ENCODE data around the gene CRYGS. TPM values are rescaled to one million over a fixed set of nuclear protein-coding genes. Genes with fewer than 3 reads are reported as not detected.

The CRYGS gene
- total and polyA plus RNA-seq, 2 experiments from 2014 or later, result 2.0 to 2.9 TPM

GRCh38 chr3:186509423-186509822 lies 34.8 kb downstream of the CRYGS start (continued):
- TF ChIP-seq EZH2 (IDR thresholded peaks at IDR 0.05; ENCODE audit: low read depth, unreplicated experiment) (no peak), JUNB (IDR thresholded peaks at IDR 0.05; ENCODE audit: unreplicated experiment) (no peak), REST (IDR thresholded peaks at IDR 0.05; ENCODE audit: unreplicated experiment) (no peak), CREB1 (CRISPR knock-in tag; IDR thresholded peaks at IDR 0.05; ENCODE audit: low read depth) (no peak), CTCF (conservative IDR thresholded peaks at IDR 0.05; ENCODE audit: low read depth in 2 of 2) (no peak)

GRCh38 chr3:186506857-186507256 lies 37.3 kb downstream of the CRYGS start:
- Histone ChIP-seq H2AFZ (no peak overlapping the region), H3K4me2 (no peak overlapping the region), H3K9me2 (ENCODE audit: insufficient read depth) (no peaks in the 10 kb centered on the region), H3K4me1 (ENCODE audit: insufficient read depth) (no peaks in the 10 kb centered on the region), H3K36me3 (ENCODE audit: insufficient read depth) (no peaks in the 10 kb centered on the region), H3F3A (replicated peaks; ENCODE audit: low read depth) (no peaks in the 10 kb centered on the region), H3K79me2 (replicated peaks; ENCODE audit: insufficient read depth) (no peaks in the 10 kb centered on the region), H4K20me1 (replicated peaks; ENCODE audit: insufficient read depth) (no peaks in the 10 kb centered on the region), H3K4me3 (no peak overlapping the region), H3K27me3 (ENCODE audit: insufficient read depth) (no peaks in the 10 kb centered on the region), H3K27ac (ENCODE audit: low read depth) (no peak overlapping the region)
- H3K36me3 Mint-ChIP-seq (ENCODE audit: low read depth), result no peaks in the 10 kb centered on the region
- H3K4me3 Mint-ChIP-seq, result no peak overlapping the region
- no peak for ATAC-seq
- no peak overlapping the region for H3K27ac Mint-ChIP-seq
- H3K27me3 Mint-ChIP-seq (ENCODE audit: insufficient read depth, low read depth, poor library complexity), result peaks cover 2% of the 10 kb centered on the region
- DNase-seq (ENCODE audit: low spot score), result no peak
- peaks cover 10% of the 10 kb centered on the region; the same call in 2 of the 3 replicates for H3K4me1 Mint-ChIP-seq
- no peaks in the 10 kb centered on the region for H3K9me3 Mint-ChIP-seq
- no peak for TF ChIP-seq POLR2AphosphoS5 (IDR thresholded peaks at IDR 0.05; ENCODE audit: low read depth)
- TF ChIP-seq EZH2 (IDR thresholded peaks at IDR 0.05; ENCODE audit: low read depth, unreplicated experiment), result no peak
- no peak for TF ChIP-seq JUNB (IDR thresholded peaks at IDR 0.05; ENCODE audit: unreplicated experiment)
- TF ChIP-seq CREB1 (CRISPR knock-in tag; IDR thresholded peaks at IDR 0.05; ENCODE audit: low read depth), result no peak
- no peak for TF ChIP-seq ZNF331 (CRISPR knock-in tag; IDR thresholded peaks at IDR 0.05; ENCODE audit: low read depth)
- no peak for TF ChIP-seq STAT1 (IDR thresholded peaks at IDR 0.05; ENCODE audit: unreplicated experiment)
- TF ChIP-seq NANOG (IDR thresholded peaks at IDR 0.05; ENCODE audit: borderline replicate concordance), result no peak
- no peak for TF ChIP-seq REST (IDR thresholded peaks at IDR 0.05; ENCODE audit: unreplicated experiment)
- no peak for TF ChIP-seq EZH2phosphoT487 (IDR thresholded peaks at IDR 0.05; ENCODE audit: unreplicated experiment)
- no peak for TF ChIP-seq ZNF114 (CRISPR knock-in tag; IDR thresholded peaks at IDR 0.05)
- TF ChIP-seq ETS1 (IDR thresholded peaks at IDR 0.05), result no peak
- TF ChIP-seq CTCF (conservative IDR thresholded peaks at IDR 0.05; ENCODE audit: low read depth in 2 of 2), result no peak

Measured in GM23338 (cell line).